GM18868 (cell line): ENCODE measurements around the gene MCUB.

ENCODE experiments used
- ATAC-seq: cut with Tn5 transposase; IDR thresholded peaks from one replicate; pipeline ENCODE4 v1.9.1; 2021; ENCODE audit warnings: mild to moderate bottlenecking, moderate library complexity; ENCODE audit not compliant: unreplicated experiment

MCUB gene

GRCh38 chr4:109624536-109624935 lies 64.5 kb downstream of the MCUB start:
- no peak for ATAC-seq

GRCh38 chr4:109627361-109627760 lies 67.3 kb downstream of the MCUB start:
- no peak for ATAC-seq

- no peak for ATAC-seq
These were observed 69.7 kb downstream of the MCUB start for GRCh38 chr4:109629775-109630174.

- ATAC-seq: peak; percentile 62
These were observed 71.6 kb downstream of the MCUB start for GRCh38 chr4:109631532-109632108.

- no peak for ATAC-seq
These were observed 80.6 kb downstream of the MCUB start for GRCh38 chr4:109640644-109641043.

- ATAC-seq: no peak
These were observed 86.0 kb downstream of the MCUB start for GRCh38 chr4:109645874-109646710.

- ATAC-seq: peak; percentile 70
These were observed 88.4 kb downstream of the MCUB start for GRCh38 chr4:109648266-109648996.

- ATAC-seq: no peak
These were observed 89.0 kb downstream of the MCUB start for GRCh38 chr4:109648997-109649575.

- ATAC-seq: peak; percentile 92
These were observed 89.8 kb downstream of the MCUB start for GRCh38 chr4:109649872-109650271.

GRCh38 chr4:109655396-109655795 lies 95.3 kb downstream of the MCUB start:
- no peak for ATAC-seq

GRCh38 chr4:109657854-109658418 lies 97.9 kb downstream of the MCUB start:
- ATAC-seq: no peak

GRCh38 chr4:109658871-109659410 lies 98.9 kb downstream of the MCUB start:
- ATAC-seq: no peak

GRCh38 chr4:109662116-109662515 lies 102.1 kb downstream of the MCUB start:
- ATAC-seq: no peak

GRCh38 chr4:109662771-109663170 lies 102.7 kb downstream of the MCUB start:
- ATAC-seq: no peak

- no peak for ATAC-seq
These were observed 105.9 kb downstream of the MCUB start for GRCh38 chr4:109665783-109666485.

- no peak for ATAC-seq
These were observed 111.3 kb downstream of the MCUB start for GRCh38 chr4:109671350-109671749.

- ATAC-seq: no peak
These were observed 112.3 kb downstream of the MCUB start for GRCh38 chr4:109672169-109672930.

- ATAC-seq: no peak
These were observed 113.3 kb downstream of the MCUB start for GRCh38 chr4:109673303-109673702.

- no peak for ATAC-seq
These were observed 115.1 kb downstream of the MCUB start for GRCh38 chr4:109675181-109675580.
